ENCODE data around the gene WASF1. TPM values are rescaled to one million over a fixed set of nuclear protein-coding genes. Genes with fewer than 3 reads are reported as not detected.

Gene WASF1
- total and polyA plus RNA-seq, 2 donors (not counting 3 experiments of a cell fraction or from before 2014, with no cell fraction given), result 20.9 to 27.5 TPM

DNA sequence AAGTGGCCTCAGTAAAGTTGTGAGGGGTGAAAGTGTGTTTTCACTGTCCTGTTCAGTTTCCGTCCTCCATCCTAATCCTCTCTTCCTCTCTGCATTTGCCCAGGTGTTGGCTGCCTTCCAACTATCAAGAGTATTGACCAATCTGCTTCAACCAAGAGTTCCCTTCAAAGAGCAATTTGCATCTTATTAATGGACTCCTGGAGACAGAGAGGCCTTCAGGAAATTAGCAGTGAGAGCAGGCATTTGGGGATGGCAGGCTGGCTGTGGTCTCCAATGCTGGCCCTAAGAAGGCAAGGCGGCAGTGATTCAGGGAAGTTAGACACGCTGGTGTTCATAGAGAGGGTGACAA is 124.1 kb downstream of the WASF1 start:
- DNase-seq (ENCODE audit: low read depth, low spot score) (no peak), FAIRE-seq (no peak)
- TF ChIP-seq, protein P1, sequence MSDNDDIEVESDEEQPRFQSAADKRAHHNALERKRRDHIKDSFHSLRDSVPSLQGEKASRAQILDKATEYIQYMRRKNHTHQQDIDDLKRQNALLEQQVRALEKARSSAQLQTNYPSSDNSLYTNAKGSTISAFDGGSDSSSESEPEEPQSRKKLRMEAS (IDR thresholded peaks at IDR 0.05; ENCODE audit: insufficient read depth, insufficient read length), result no peak
- TF ChIP-seq EZH2 (IDR thresholded peaks at IDR 0.05; ENCODE audit: borderline replicate concordance, low read depth, low read length, severe bottlenecking) (no peak), MYC (IDR thresholded peaks at IDR 0.05; ENCODE audit: low read depth, low read length) (no peak), POLR2A (IDR thresholded peaks at IDR 0.05; ENCODE audit: low read depth, low read length) (no peak), FOS (IDR thresholded peaks at IDR 0.05; ENCODE audit: borderline replicate concordance, insufficient read depth, low read length) (no peak), GATA2 (IDR thresholded peaks at IDR 0.05; ENCODE audit: insufficient read depth, insufficient read length, low read depth, low read length) (no peak), POLR2AphosphoS5 (IDR thresholded peaks at IDR 0.05; ENCODE audit: insufficient read depth, low read depth, low read length) (no peak), JUN (IDR thresholded peaks at IDR 0.05; ENCODE audit: borderline replicate concordance, insufficient read depth, insufficient read length, low read depth) (no peak)
- TF ChIP-seq, protein P2, sequence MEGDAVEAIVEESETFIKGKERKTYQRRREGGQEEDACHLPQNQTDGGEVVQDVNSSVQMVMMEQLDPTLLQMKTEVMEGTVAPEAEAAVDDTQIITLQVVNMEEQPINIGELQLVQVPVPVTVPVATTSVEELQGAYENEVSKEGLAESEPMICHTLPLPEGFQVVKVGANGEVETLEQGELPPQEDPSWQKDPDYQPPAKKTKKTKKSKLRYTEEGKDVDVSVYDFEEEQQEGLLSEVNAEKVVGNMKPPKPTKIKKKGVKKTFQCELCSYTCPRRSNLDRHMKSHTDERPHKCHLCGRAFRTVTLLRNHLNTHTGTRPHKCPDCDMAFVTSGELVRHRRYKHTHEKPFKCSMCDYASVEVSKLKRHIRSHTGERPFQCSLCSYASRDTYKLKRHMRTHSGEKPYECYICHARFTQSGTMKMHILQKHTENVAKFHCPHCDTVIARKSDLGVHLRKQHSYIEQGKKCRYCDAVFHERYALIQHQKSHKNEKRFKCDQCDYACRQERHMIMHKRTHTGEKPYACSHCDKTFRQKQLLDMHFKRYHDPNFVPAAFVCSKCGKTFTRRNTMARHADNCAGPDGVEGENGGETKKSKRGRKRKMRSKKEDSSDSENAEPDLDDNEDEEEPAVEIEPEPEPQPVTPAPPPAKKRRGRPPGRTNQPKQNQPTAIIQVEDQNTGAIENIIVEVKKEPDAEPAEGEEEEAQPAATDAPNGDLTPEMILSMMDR (IDR thresholded peaks at IDR 0.05; ENCODE audit: extremely low read depth in 1 of 2, insufficient read depth in 1 of 2, low read depth in 1 of 2, low read length in 2 of 2), result no peak
- no peaks in the 10 kb centered on the region for H3K9me1 ChIP-seq (replicated peaks; ENCODE audit: control insufficient read depth, extremely low read depth, insufficient read depth, low read length)
- ChIA-PET CTCF (interaction anchor here (1.6 to 4.2 kb wide), 2 partner anchors 16 to 459 kb away, joined by 5 to 23 read pairs; no protein-coding TSS in a partner anchor), POLR2A (no interaction called here)
- dilution Hi-C loops (cut with MboI; ENCODE audit: extremely low pct_ligation_motif_present, low sequenced_read_pairs) (no loop called here), intact Hi-C loops (cut with micrococcal nuclease) (no loop called here)
- no peaks in the 10 kb centered on the region for H3K79me2 ChIP-seq (ENCODE audit: control insufficient read depth, insufficient read depth, low read length)
- no peaks in the 10 kb centered on the region for H3K36me3 ChIP-seq (ENCODE audit: control insufficient read depth in 2 of 2, extremely low read depth in 1 of 2, insufficient read depth in 2 of 2, low read length in 2 of 2)
- BruUV-seq (replicated peaks), result no TSS peak
- H3K4me1 ChIP-seq (ENCODE audit: control insufficient read depth, extremely low read depth, insufficient read depth, low read length), result no peaks in the 10 kb centered on the region
- H3K27ac ChIP-seq (ENCODE audit: insufficient read depth, low read depth, low read length), result no peak overlapping the region
- no peaks in the 10 kb centered on the region for H3K9me3 ChIP-seq (replicated peaks; ENCODE audit: control insufficient read depth, insufficient read depth, low read length)
- peaks cover 4 to 33% of the 10 kb centered on the region in 2 experiments for H3K27me3 ChIP-seq (ENCODE audit: control insufficient read depth in 2 of 2, insufficient read depth in 2 of 2, low read length in 2 of 2)
- H3K4me2 ChIP-seq (ENCODE audit: insufficient read depth, low read length), result no peak overlapping the region
- no peak overlapping the region for H3K4me3 ChIP-seq (replicated peaks in 1 of 3; ENCODE audit: insufficient read depth in 1 of 3, low read depth in 1 of 3, low read length in 3 of 3)
- no peak overlapping the region for H3K9ac ChIP-seq (replicated peaks; ENCODE audit: extremely low read depth, insufficient read depth, low read length)
- H4K20me1 ChIP-seq (replicated peaks; ENCODE audit: control insufficient read depth, extremely low read depth, insufficient read depth, low read length), result no peaks in the 10 kb centered on the region
- H2AFZ ChIP-seq (ENCODE audit: low read depth, low read length), result no peak overlapping the region
